ENCODE results near the gene SPEM1.

The SPEM1 gene

DNA sequence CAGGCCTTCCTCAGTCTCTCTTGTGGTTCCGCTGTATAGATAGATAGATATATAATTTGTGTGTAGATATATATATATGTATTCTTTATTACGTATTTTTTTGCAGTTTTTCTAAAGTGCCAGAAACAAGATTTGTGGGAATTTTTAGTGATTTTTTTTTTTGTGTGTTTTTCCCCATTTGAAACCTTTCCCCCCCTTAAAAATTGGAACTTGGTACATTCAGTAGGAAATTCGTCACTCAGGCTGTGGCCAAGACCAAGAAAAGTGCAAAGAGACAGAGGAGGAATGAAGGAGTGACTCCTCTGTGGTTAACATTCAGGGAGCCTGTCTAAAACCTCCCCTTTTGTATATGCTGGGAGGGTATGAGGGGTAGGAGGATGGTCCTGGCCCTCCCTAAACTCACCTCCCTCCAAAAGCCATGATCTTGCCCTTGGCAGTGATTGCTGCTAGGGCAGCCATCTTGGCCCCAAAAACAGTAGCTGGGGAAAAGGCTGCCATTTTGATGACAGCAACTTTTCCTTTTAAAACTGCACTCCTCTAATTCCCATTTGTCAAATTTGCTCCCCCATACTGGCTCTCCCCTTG is 39.9 kb downstream of the SPEM1 start:
- Mint-ChIP-seq H3K36me3 (ENCODE audit: low read depth) (peaks cover 19% of the 10 kb centered on the region), H3K27me3 (ENCODE audit: low read depth, poor library complexity) (no peaks in the 10 kb centered on the region), H3K4me1 (peaks cover 18% of the 10 kb centered on the region), H3K4me3 (no peak overlapping the region), H3K27ac (peak overlapping the region; percentile 91), H3K9me3 (no peaks in the 10 kb centered on the region)
- TF ChIP-seq, protein P1, sequence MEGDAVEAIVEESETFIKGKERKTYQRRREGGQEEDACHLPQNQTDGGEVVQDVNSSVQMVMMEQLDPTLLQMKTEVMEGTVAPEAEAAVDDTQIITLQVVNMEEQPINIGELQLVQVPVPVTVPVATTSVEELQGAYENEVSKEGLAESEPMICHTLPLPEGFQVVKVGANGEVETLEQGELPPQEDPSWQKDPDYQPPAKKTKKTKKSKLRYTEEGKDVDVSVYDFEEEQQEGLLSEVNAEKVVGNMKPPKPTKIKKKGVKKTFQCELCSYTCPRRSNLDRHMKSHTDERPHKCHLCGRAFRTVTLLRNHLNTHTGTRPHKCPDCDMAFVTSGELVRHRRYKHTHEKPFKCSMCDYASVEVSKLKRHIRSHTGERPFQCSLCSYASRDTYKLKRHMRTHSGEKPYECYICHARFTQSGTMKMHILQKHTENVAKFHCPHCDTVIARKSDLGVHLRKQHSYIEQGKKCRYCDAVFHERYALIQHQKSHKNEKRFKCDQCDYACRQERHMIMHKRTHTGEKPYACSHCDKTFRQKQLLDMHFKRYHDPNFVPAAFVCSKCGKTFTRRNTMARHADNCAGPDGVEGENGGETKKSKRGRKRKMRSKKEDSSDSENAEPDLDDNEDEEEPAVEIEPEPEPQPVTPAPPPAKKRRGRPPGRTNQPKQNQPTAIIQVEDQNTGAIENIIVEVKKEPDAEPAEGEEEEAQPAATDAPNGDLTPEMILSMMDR (IDR thresholded peaks at IDR 0.05), result no peak
- no peak for DNase-seq

DNA sequence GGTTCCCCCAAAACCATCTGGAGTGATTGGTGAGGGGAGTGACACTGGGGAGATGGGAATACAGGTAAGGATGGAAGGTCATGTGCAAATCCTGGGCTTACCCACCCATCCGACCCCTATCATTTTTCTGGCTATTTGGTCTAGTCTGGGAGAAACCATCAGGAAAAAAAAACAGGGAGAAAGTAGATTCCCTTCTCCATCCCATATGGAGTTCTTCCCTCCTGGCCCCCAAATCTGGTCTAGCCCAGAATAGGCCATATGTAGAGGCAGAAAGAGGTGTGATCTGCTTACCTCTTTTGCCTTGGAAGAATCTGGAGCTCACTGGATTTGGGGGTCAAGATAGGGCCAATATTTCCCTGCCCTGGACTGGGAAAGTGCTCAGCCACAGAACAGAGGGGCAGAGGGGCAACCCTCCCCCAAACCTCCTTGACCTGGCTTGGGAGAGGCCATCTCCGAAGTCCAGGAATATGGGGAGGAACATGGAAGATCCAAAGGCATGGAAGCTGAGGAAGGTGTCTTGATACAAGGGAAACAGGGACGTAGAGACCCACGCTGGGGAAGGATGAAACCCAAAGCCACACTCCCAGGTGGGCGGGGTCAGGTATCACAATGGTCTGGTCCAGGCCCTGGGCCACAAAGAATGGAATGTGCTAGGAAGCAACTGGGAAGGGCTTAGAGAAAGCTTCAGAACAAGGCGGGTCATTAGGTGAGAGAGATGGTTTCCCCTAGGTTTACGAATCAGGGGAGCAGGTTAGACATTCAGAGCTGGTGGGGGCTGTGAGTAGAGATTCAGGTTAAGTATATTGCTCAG is 40.9 kb downstream of the SPEM1 start:
- no peaks in the 10 kb centered on the region for H3K27me3 Mint-ChIP-seq (ENCODE audit: low read depth, poor library complexity)
- peaks cover 16% of the 10 kb centered on the region for H3K4me1 Mint-ChIP-seq
- no peak overlapping the region for H3K4me3 Mint-ChIP-seq
- H3K9me3 Mint-ChIP-seq, result no peaks in the 10 kb centered on the region
- no peak for DNase-seq
- peaks cover 18% of the 10 kb centered on the region for H3K36me3 Mint-ChIP-seq (ENCODE audit: low read depth)
- TF ChIP-seq, protein P1 (IDR thresholded peaks at IDR 0.05), result no peak
- H3K27ac Mint-ChIP-seq, result no peak overlapping the region

DNA sequence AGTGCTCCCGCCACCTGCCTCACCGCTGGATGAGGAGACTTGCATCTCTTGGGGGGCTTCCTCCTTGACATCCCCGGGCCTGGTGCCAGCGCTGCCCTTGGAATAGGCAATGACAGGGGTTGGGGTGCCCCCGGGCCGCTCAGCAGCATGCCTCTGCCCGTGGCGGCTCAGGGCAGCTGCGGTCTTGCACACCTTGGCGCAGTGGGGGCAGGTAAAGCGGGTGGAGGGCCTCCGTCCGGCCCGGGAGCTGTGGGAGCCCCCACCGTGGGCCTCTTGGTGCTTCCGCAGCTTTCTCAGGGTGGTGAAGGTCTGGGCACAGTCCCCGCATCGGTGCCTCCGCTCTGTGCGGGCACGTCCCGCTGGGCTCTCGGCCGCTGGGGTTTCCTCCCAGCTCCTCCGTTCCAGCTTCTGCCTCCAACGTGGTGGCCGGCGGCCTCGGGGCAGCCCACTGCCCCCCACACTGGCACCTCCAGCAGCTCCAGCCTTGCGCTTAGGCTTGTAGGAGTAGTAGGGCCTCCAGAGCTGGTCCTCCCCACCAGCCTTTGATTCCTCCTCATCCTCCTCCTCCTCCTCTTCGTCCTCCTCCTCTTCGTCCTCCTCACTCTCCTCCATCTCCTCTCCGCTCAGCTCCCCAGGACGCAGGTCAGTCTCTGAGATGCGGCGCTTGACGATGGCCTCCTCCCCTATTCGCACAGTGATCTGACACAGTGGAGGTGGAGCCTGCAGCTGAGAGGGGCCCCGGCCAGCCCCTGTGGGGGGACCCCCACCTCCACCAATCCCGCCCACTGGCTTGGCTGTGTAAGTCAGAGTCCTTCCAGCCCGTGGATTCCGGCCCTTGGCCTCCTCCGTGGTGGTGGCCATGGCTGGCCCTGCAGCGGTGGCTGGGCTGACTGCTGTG is 42.6 kb downstream of the SPEM1 start:
- no peak overlapping the region for H3K4me3 Mint-ChIP-seq
- TF ChIP-seq, protein P1 (IDR thresholded peaks at IDR 0.05), result no peak
- H3K4me1 Mint-ChIP-seq, result peaks cover 29% of the 10 kb centered on the region
- H3K27ac Mint-ChIP-seq, result no peak overlapping the region
- H3K36me3 Mint-ChIP-seq (ENCODE audit: low read depth), result peaks cover 22% of the 10 kb centered on the region
- H3K9me3 Mint-ChIP-seq, result no peaks in the 10 kb centered on the region
- no peak for DNase-seq
- H3K27me3 Mint-ChIP-seq (ENCODE audit: low read depth, poor library complexity), result no peaks in the 10 kb centered on the region

DNA sequence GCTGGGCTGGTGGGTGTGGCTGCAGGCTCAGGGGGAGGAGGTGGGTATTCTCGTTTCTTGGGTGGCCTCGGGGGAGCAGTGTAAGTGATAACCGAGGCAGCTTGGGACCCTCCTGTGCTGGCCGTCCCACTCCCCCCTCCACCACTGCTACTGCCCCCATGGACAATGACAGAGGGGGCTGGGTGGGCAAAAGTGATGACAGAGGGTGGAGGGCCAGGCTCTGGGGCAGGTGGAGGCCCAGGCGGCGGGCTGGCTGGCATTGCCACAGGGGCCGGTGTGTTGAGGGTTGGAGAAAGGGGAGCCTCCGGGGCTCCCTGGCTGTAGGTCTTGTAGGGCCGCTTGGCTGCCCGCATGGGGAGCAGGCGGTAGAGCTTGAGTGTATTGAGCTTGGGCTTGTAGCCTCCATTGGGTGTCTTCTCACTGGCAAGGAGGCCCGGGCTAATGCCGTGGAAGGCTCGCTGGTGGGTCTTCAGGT is 43.3 kb downstream of the SPEM1 start:
- H3K27ac Mint-ChIP-seq, result no peak overlapping the region
- H3K27me3 Mint-ChIP-seq (ENCODE audit: low read depth, poor library complexity), result no peaks in the 10 kb centered on the region
- DNase-seq, result no peak

DNA sequence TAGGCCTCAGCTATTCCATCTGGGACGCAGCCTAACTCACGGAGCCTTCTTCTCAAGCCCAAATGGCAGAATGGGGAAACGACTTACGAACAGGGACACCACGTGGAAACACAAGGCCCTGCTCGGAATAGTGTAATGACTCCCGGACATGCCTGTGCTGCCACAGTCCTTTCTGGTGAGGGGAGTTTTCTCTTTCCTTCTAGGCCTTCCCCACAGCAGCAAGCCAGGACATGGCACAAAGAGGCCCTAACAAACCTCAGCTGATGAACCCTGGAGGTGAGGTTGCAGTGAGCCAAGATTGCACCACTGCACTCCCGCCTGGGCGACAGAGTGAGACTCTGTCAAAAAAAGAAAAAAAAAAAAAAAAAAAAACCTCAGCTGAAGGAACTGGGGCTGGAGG is 44.0 kb downstream of the SPEM1 start:
- TF ChIP-seq, protein P1 (IDR thresholded peaks at IDR 0.05), result no peak
- H3K4me1 Mint-ChIP-seq, result peaks cover 43% of the 10 kb centered on the region
- peak overlapping the region; percentile 83 for H3K27ac Mint-ChIP-seq
- H3K9me3 Mint-ChIP-seq, result no peaks in the 10 kb centered on the region
- DNase-seq, result no peak
- H3K36me3 Mint-ChIP-seq (ENCODE audit: low read depth), result peaks cover 22% of the 10 kb centered on the region
- no peak overlapping the region for H3K4me3 Mint-ChIP-seq
- peaks cover 2% of the 10 kb centered on the region for H3K27me3 Mint-ChIP-seq (ENCODE audit: low read depth, poor library complexity)

More for the DNA sequence above, 43.3 kb downstream of the SPEM1 start:
- TF ChIP-seq, protein P1 (IDR thresholded peaks at IDR 0.05), result no peak
- Mint-ChIP-seq H3K4me3 (no peak overlapping the region), H3K4me1 (peaks cover 36% of the 10 kb centered on the region), H3K9me3 (no peaks in the 10 kb centered on the region), H3K36me3 (ENCODE audit: low read depth) (peaks cover 22% of the 10 kb centered on the region)
